GM23338 (cell line): ENCODE measurements around the gene PRG3. TPM values are rescaled to one million over a fixed set of nuclear protein-coding genes. Genes with fewer than 3 reads are reported as not detected.

Experiments used
- ATAC-seq: fragments of 200-7000 bp; cut with Tn5 transposase; 3 replicates; pipeline ENCODE4 v1.9.1; 2020
- DNase-seq: peaks from one replicate; pipeline ENCODE4 v3.0.0-alpha.2; 2015; ENCODE audit warnings: low spot score
- H2AFZ ChIP-seq: fragments of 200-600 bp; sonication (generic); 2 replicates; pipeline ENCODE4 v1.8.0; 2016; ENCODE audit warnings: antibody characterized with exemption, mild to moderate bottlenecking, moderate library complexity
- H3F3A ChIP-seq: fragments of 200-600 bp; sonication (generic); replicated peaks from 2 replicates; pipeline ENCODE4 v1.8.0; 2017; ENCODE audit warnings: antibody characterized with exemption, mixed run types, low read depth
- H3K27ac ChIP-seq: fragments of 200-600 bp; sonication (generic); 2 replicates; pipeline ENCODE4 v1.6.1; 2016; ENCODE audit warnings: low read depth
- H3K27me3 ChIP-seq: fragments of 200-600 bp; sonication (generic); 2 replicates; pipeline ENCODE4 v1.8.0; 2016; ENCODE audit warnings: mild to moderate bottlenecking, mixed run types, moderate library complexity; ENCODE audit not compliant: insufficient read depth
- H3K36me3 ChIP-seq: fragments of 200-600 bp; sonication (generic); 2 replicates; pipeline ENCODE4 v1.8.0; 2016; ENCODE audit warnings: mild to moderate bottlenecking; ENCODE audit not compliant: insufficient read depth
- H3K4me1 ChIP-seq: fragments of 200-600 bp; sonication (generic); 2 replicates; pipeline ENCODE4 v1.8.0; 2016; ENCODE audit warnings: mild to moderate bottlenecking, moderate library complexity; ENCODE audit not compliant: insufficient read depth
- H3K4me2 ChIP-seq: fragments of 200-600 bp; sonication (generic); 2 replicates; pipeline ENCODE4 v1.7.1; 2017; ENCODE audit warnings: mixed run types
- H3K4me3 ChIP-seq: fragments of 200-600 bp; sonication (generic); 2 replicates; pipeline ENCODE4 v1.6.1; 2016; ENCODE audit warnings: mixed run types
- H3K79me2 ChIP-seq: fragments of 200-600 bp; sonication (generic); replicated peaks from 2 replicates; pipeline ENCODE4 v1.8.0; 2017; ENCODE audit warnings: mild to moderate bottlenecking; ENCODE audit not compliant: insufficient read depth
- H3K9me2 ChIP-seq: fragments of 200-600 bp; sonication (generic); 2 replicates; pipeline ENCODE4 v1.8.0; 2017; ENCODE audit not compliant: insufficient read depth
- H4K20me1 ChIP-seq: fragments of 200-600 bp; sonication (generic); replicated peaks from 2 replicates; pipeline ENCODE4 v1.8.0; 2017; ENCODE audit warnings: mild to moderate bottlenecking; ENCODE audit not compliant: insufficient read depth
- H3K27ac Mint-ChIP-seq: 2 replicates; pipeline ENCODE4 v1.8.0; 2020; ENCODE audit warnings: inconsistent platforms, mild to moderate bottlenecking, moderate library complexity, mixed read lengths
- H3K27me3 Mint-ChIP-seq: 3 replicates; pipeline ENCODE4 v1.8.0; 2022; ENCODE audit warnings: low read depth, mild to moderate bottlenecking, moderate library complexity, mixed read lengths, inconsistent platforms; ENCODE audit not compliant: insufficient read depth, poor library complexity
- H3K36me3 Mint-ChIP-seq: 3 replicates; pipeline ENCODE4 v1.8.0; 2021; ENCODE audit warnings: low read depth, mild to moderate bottlenecking, inconsistent platforms, moderate library complexity, mixed read lengths
- H3K4me1 Mint-ChIP-seq: 3 replicates; pipeline ENCODE4 v1.8.0; 2020; ENCODE audit warnings: mild to moderate bottlenecking, inconsistent platforms, mixed read lengths
- H3K4me3 Mint-ChIP-seq: 3 replicates; pipeline ENCODE4 v1.8.0; 2021; ENCODE audit warnings: moderate library complexity, mild to moderate bottlenecking, inconsistent platforms, mixed read lengths
- H3K9me3 Mint-ChIP-seq: 3 replicates; pipeline ENCODE4 v1.8.0; 2020; ENCODE audit warnings: moderate library complexity, mild to moderate bottlenecking, inconsistent platforms, mixed read lengths
- CREB1 ChIP-seq: fragments of 250-450 bp; sonication (Bioruptor Pico); IDR thresholded peaks from 2 replicates; pipeline ENCODE4 v1.5.0; 2020; ENCODE audit warnings: low read depth, mild to moderate bottlenecking, moderate library complexity
- EZH2 ChIP-seq: fragments of 200-600 bp; sonication (generic); IDR thresholded peaks from one replicate; pipeline ENCODE4 v1.8.0; 2017; ENCODE audit warnings: antibody characterized with exemption, mild to moderate bottlenecking, low read depth; ENCODE audit not compliant: unreplicated experiment
- JUNB ChIP-seq: IDR thresholded peaks from one replicate; pipeline ENCODE4 v1.6.1; 2016; ENCODE audit warnings: antibody characterized with exemption; ENCODE audit not compliant: unreplicated experiment
- polyA plus RNA-seq: library from polyadenylated mRNA; unstranded; fragments of >200 nt; fragmentation: Nextera tagmentation; extraction: Ambion mirVana; gene quantifications from 2 replicates; pipeline ENCODE4 v1.2.1, GENCODE V29; 2016
- total RNA-seq: library from RNA; depleted of rRNA; stranded (reverse); fragments of >200 nt; shearing (Covaris generic); gene quantifications from 2 replicates; pipeline ENCODE4 v1.2.3, GENCODE V29; 2014
- TF ChIP-seq, protein P1 (sequence below): fragments of 250-450 bp; sonication (Bioruptor Pico); IDR thresholded peaks from 2 replicates; pipeline ENCODE4 v1.5.0; 2020; ENCODE audit warnings: mild to moderate bottlenecking, moderate library complexity
- TF ChIP-seq, protein P2 (sequence below): IDR thresholded peaks from one replicate; pipeline ENCODE4 v1.6.1; 2018; ENCODE audit warnings: antibody characterized with exemption; ENCODE audit not compliant: unreplicated experiment
- TF ChIP-seq, protein P3 (sequence below): IDR thresholded peaks from 2 replicates; pipeline ENCODE4 v1.6.1; 2016; ENCODE audit warnings: antibody characterized with exemption

PRG3 gene
- total and polyA plus RNA-seq, 2 experiments from 2014 or later = not detected

DNA sequence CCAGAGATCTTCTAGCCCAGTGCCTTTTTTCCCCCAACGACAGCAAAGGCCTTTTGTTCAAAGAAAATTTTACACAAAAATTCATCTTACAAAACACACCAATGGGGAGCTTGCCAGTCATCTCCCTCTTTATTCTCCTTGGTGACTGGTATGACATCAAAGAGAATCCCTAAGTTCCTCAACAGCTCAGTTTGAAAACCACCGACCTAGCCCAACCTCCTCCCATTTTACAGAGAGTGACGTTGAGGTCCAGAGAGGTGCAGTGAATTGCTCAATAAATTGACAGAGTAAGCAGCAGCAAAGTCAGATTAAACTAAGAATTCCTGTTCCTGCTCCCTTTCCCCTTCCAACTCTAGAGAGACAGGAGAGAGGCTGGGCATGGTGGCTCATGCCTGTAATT, 38.2 kb upstream of the PRG3 start:
- Histone ChIP-seq H4K20me1 (no peaks in the 10 kb centered on the region; the same call in none of the 2 replicates), H3K4me2 (no peak overlapping the region), H3K4me3 (no peak overlapping the region), H2AFZ (no peak overlapping the region), H3K27ac (no peak overlapping the region), H3K4me1 (no peaks in the 10 kb centered on the region), H3K79me2 (no peaks in the 10 kb centered on the region), H3K9me2 (no peaks in the 10 kb centered on the region), H3K36me3 (peaks cover under 1% of the 10 kb centered on the region), H3K27me3 (no peaks in the 10 kb centered on the region), H3F3A (no peaks in the 10 kb centered on the region; the same call in 1 of the 2 replicates)
- no peak overlapping the region for H3K27ac Mint-ChIP-seq
- ATAC-seq (no peak), DNase-seq (no peak)
- H3K27me3 Mint-ChIP-seq = no peaks in the 10 kb centered on the region
- TF ChIP-seq CREB1 (no peak), EZH2 (no peak), JUNB (no peak)
- TF ChIP-seq, protein P1, sequence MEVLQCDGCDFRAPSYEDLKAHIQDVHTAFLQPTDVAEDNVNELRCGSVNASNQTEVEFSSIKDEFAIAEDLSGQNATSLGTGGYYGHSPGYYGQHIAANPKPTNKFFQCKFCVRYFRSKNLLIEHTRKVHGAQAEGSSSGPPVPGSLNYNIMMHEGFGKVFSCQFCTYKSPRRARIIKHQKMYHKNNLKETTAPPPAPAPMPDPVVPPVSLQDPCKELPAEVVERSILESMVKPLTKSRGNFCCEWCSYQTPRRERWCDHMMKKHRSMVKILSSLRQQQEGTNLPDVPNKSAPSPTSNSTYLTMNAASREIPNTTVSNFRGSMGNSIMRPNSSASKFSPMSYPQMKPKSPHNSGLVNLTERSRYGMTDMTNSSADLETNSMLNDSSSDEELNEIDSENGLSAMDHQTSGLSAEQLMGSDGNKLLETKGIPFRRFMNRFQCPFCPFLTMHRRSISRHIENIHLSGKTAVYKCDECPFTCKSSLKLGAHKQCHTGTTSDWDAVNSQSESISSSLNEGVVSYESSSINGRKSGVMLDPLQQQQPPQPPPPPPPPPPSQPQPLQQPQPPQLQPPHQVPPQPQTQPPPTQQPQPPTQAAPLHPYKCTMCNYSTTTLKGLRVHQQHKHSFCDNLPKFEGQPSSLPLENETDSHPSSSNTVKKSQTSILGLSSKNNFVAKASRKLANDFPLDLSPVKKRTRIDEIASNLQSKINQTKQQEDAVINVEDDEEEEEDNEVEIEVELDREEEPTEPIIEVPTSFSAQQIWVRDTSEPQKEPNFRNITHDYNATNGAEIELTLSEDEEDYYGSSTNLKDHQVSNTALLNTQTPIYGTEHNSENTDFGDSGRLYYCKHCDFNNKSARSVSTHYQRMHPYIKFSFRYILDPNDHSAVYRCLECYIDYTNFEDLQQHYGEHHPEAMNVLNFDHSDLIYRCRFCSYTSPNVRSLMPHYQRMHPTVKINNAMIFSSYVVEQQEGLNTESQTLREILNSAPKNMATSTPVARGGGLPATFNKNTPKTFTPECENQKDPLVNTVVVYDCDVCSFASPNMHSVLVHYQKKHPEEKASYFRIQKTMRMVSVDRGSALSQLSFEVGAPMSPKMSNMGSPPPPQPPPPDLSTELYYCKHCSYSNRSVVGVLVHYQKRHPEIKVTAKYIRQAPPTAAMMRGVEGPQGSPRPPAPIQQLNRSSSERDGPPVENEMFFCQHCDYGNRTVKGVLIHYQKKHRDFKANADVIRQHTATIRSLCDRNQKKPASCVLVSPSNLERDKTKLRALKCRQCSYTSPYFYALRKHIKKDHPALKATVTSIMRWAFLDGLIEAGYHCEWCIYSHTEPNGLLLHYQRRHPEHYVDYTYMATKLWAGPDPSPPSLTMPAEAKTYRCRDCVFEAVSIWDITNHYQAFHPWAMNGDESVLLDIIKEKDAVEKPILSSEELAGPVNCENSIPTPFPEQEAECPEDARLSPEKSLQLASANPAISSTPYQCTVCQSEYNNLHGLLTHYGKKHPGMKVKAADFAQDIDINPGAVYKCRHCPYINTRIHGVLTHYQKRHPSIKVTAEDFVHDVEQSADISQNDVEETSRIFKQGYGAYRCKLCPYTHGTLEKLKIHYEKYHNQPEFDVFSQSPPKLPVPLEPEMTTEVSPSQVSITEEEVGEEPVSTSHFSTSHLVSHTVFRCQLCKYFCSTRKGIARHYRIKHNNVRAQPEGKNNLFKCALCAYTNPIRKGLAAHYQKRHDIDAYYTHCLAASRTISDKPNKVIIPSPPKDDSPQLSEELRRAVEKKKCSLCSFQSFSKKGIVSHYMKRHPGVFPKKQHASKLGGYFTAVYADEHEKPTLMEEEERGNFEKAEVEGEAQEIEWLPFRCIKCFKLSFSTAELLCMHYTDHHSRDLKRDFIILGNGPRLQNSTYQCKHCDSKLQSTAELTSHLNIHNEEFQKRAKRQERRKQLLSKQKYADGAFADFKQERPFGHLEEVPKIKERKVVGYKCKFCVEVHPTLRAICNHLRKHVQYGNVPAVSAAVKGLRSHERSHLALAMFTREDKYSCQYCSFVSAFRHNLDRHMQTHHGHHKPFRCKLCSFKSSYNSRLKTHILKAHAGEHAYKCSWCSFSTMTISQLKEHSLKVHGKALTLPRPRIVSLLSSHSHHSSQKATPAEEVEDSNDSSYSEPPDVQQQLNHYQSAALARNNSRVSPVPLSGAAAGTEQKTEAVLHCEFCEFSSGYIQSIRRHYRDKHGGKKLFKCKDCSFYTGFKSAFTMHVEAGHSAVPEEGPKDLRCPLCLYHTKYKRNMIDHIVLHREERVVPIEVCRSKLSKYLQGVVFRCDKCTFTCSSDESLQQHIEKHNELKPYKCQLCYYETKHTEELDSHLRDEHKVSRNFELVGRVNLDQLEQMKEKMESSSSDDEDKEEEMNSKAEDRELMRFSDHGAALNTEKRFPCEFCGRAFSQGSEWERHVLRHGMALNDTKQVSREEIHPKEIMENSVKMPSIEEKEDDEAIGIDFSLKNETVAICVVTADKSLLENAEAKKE (CRISPR knock-in tag) = no peak
- TF ChIP-seq, protein P2, sequence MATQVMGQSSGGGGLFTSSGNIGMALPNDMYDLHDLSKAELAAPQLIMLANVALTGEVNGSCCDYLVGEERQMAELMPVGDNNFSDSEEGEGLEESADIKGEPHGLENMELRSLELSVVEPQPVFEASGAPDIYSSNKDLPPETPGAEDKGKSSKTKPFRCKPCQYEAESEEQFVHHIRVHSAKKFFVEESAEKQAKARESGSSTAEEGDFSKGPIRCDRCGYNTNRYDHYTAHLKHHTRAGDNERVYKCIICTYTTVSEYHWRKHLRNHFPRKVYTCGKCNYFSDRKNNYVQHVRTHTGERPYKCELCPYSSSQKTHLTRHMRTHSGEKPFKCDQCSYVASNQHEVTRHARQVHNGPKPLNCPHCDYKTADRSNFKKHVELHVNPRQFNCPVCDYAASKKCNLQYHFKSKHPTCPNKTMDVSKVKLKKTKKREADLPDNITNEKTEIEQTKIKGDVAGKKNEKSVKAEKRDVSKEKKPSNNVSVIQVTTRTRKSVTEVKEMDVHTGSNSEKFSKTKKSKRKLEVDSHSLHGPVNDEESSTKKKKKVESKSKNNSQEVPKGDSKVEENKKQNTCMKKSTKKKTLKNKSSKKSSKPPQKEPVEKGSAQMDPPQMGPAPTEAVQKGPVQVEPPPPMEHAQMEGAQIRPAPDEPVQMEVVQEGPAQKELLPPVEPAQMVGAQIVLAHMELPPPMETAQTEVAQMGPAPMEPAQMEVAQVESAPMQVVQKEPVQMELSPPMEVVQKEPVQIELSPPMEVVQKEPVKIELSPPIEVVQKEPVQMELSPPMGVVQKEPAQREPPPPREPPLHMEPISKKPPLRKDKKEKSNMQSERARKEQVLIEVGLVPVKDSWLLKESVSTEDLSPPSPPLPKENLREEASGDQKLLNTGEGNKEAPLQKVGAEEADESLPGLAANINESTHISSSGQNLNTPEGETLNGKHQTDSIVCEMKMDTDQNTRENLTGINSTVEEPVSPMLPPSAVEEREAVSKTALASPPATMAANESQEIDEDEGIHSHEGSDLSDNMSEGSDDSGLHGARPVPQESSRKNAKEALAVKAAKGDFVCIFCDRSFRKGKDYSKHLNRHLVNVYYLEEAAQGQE = no peak
- TF ChIP-seq, protein P3, sequence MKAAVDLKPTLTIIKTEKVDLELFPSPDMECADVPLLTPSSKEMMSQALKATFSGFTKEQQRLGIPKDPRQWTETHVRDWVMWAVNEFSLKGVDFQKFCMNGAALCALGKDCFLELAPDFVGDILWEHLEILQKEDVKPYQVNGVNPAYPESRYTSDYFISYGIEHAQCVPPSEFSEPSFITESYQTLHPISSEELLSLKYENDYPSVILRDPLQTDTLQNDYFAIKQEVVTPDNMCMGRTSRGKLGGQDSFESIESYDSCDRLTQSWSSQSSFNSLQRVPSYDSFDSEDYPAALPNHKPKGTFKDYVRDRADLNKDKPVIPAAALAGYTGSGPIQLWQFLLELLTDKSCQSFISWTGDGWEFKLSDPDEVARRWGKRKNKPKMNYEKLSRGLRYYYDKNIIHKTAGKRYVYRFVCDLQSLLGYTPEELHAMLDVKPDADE = no peak
- no peaks in the 10 kb centered on the region for H3K9me3 Mint-ChIP-seq
- H3K36me3 Mint-ChIP-seq = peaks cover 69% of the 10 kb centered on the region
- H3K4me1 Mint-ChIP-seq = peaks cover 10% of the 10 kb centered on the region
- no peak overlapping the region for H3K4me3 Mint-ChIP-seq
